Endometrial microvascular endothelial cells (primary cell): ENCODE data around the gene NEDD9. TPM values are rescaled to one million over a fixed set of nuclear protein-coding genes. Genes with fewer than 3 reads are reported as not detected.

Experiments
- in situ Hi-C: cut with HindIII; loops from 2 replicates; pipeline ENCODE4 v1.10.0; 2017; ENCODE audit warnings: low sequenced_read_pairs, low pct_unique_long_range_greater_than_20kb; ENCODE audit errors: inconsistent ontology term
- total RNA-seq: library from RNA; depleted of rRNA; stranded (reverse); fragments of >200 nt; gene quantifications from one replicate; pipeline ENCODE4 v1.2.3, GENCODE V29; 2015; ENCODE audit errors: inconsistent ontology term

NEDD9 gene
- total RNA-seq, 1 donor from 2014 or later = 53.2 TPM

- in situ Hi-C loops = loop anchor here (10.0 kb wide), 1 partner anchor 60 kb away; no protein-coding TSS in a partner anchor
Observed at GRCh38 chr6:11194356-11195218, 37.9 kb downstream of the NEDD9 start.

- in situ Hi-C loops = loop anchor here (10.0 kb wide), 1 partner anchor 61 kb away; no protein-coding TSS in a partner anchor
Observed at GRCh38 chr6:11193434-11193833, 39.0 kb downstream of the NEDD9 start.

- in situ Hi-C loops = loop anchor here (10.0 kb wide), 1 partner anchor 63 kb away; no protein-coding TSS in a partner anchor
Observed at GRCh38 chr6:11192167-11192566, 40.3 kb downstream of the NEDD9 start.

- in situ Hi-C loops = loop anchor here (10.0 kb wide), 1 partner anchor 64 kb away; no protein-coding TSS in a partner anchor
Observed at GRCh38 chr6:11190625-11191245, 41.7 kb downstream of the NEDD9 start.

DNA sequence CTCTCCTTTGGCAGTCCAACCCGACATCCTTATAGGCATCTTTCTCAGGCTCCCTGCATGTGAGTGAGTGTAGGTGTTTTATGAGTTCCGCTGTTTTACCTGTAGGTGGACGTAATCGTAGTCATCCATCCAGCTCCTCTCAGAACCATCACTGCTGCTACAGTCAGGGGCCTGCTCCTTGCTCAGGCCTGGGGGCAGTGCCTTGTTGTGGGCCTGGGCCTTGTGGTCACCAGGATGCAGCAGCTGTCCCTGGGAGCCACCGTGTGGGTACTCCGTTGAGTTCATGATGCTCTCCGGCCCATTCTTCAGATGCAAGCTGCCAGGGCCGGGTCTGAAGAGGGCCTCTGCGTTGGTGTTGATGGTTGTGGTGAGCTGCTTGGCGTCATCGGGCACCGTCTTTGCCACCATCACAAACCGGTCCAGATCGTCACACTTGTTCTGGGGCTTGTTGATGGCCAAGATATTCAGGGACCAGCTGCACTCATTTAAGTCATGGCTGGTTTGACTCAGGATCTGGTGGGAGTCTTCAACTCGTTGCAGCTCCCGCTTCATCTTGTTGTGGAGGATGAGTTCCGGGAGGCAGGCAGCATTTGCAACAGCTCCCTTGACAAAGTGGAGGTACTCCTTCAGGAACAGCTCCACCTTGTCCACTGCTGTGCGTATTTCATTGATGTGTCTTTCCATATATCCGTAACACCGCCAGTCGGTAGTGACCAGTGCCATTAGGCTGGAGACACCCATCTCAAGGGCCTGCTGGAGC lies 42.4 kb downstream of the NEDD9 start:
- in situ Hi-C loops = loop anchor here (10.0 kb wide), 1 partner anchor 65 kb away; no protein-coding TSS in a partner anchor

DNA sequence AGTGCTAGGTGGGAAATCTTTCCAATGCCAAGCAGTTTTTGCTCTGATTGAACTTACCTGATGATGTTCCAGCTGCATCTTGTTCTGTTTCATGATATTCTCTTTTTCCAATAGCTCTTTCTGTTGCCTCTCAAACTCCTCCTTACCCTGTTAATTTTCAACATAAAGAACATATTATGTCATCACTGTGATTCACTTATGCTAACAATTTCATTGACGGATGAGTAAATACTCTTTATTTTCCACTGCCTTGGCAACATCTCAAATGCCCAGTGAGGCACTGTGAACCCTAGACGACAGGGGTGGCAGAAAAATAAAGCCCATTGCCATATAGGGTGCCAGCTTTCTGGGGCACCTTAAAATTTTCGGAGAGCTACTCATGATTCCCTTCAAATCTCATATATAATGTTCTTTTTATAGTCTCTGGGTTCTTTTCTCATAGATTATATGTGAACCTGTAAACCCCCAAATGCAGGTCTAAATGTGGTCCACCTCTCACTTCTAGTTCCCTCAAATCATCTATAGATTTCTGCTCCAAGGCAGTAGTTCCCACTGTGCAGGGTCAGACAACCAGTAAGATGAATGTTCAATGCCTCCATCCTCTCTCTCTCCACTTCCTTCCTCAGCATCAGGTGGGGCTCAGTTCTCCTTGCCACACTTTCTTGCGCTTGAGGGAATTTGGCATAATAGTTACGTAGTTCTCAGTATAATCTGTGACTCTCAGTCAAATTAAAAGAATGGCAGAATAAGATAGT lies 44.1 kb downstream of the NEDD9 start:
- in situ Hi-C loops = no loop called here

DNA sequence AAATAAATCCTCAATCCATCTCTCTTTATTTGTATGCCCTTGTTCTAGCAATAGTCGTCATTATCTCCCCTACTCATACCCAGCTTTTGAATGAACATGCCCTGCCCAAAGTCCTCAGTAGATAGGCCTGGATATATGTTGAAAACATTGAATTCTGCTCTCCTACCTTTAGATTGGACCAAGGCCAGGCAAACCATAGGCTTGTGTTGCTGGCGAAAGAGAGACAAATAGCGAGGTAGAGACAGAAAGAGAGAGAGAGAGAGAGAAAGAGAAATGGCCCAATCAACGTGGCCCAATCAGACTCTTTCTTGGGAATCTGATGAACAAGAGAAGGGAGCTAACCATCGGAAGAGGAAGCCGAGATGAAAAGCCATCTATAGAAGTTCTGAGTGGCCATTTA lies 45.2 kb downstream of the NEDD9 start:
- in situ Hi-C loops = no loop called here

GRCh38 chr6:11185204-11185842 lies 47.1 kb downstream of the NEDD9 start:
- in situ Hi-C loops = no loop called here

GRCh38 chr6:11183761-11184362 lies 48.6 kb downstream of the NEDD9 start:
- in situ Hi-C loops = no loop called here

DNA sequence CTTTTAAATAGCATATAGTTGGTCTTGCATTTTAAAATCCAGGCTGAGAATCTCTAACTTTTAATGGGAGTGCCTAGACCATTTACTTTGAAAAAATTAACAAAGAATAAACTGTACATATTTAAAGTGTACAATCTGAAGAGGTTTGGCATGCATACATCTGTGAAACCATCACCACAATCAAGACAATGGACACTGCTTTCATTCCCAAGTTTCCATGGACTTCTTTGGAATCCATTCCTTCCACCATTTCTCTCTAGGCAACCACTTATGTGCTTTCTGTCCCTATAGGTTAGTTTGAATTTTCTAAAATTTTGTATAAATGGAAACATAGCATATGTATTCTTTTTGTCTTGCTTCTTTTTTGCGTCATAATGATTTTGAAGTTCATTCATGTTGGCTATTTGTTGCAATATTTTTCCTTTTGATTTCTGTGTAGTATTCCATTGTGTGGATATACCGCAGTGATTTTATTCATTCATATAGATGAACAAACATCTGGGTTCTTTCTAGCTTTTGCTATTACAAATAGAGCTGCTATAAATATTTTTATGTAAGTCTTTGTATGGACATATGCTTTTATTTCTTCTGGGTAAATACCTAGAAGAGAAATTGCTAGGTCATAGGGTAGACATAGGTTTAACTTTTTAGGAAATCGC lies 50.9 kb downstream of the NEDD9 start:
- in situ Hi-C loops = no loop called here

- in situ Hi-C loops = no loop called here
Observed at GRCh38 chr6:11179419-11180202, 52.9 kb downstream of the NEDD9 start.

DNA sequence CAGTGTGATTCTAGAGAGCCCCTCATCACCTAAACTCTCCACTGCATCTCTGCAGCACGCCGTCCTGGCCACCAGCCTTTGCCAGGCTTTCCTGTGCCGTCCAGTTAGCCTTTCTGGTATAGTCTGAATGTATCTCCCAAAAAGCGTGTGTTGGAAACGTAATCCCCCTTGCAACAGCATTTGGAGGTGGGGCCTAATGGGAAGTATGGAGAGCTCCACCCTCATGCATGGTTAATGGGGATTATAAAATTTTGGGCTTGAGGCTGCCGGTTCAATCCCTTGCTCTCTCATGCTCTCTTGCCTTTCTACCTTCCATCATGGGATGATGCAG lies 53.4 kb downstream of the NEDD9 start:
- in situ Hi-C loops = no loop called here

DNA sequence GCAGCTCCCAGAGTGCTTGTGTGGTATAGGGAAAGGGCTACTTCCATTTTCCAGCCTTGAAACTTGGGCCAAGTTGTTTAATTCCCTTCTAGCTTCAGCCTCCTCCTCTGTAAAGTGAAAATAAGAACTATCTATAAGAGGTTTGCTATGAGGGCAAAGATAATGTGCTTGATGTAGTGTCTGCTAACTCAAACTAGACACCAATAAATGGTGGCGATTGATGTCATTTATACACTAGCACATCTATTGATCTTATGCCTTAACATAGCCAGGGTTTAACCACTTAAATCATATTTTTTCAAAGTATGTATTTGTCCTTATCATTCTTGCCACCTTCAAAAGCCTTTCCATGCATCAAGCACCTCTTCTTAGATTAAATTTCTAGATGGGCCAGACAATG lies 55.2 kb downstream of the NEDD9 start:
- in situ Hi-C loops = no loop called here

DNA sequence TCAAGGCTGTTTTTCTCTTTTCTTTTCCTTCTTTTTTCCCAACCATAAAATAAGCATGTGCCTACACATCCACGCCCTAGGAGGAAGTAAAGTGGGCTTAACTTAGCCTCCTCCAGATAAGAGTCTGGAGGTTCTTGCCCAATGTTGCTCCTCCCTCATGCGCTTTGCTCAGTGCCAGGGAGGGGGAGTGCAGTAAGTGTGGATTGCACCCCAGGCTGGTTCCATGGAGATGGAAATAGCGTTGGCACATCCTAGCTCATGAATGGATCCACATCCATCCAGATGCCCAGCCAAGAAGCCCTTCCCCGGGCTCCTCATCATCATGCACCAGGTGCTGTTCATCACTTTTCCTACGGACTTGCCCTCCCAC lies 58.2 kb downstream of the NEDD9 start:
- in situ Hi-C loops = no loop called here

- in situ Hi-C loops = no loop called here
Observed at GRCh38 chr6:11172501-11173327, 59.8 kb downstream of the NEDD9 start.

- in situ Hi-C loops = no loop called here
Observed at GRCh38 chr6:11171952-11172351, 60.5 kb downstream of the NEDD9 start.
